Ascending aorta (tissue), 2 donors: ENCODE data around the gene TMEM263. TPM values are rescaled to one million over a fixed set of nuclear protein-coding genes. Genes with fewer than 3 reads are reported as not detected.
"Not testable (repeated sequence)": the region's sequence is repeated elsewhere in the genome, so short reads cannot be mapped to it uniquely, and the experiment has no call there.

ENCODE experiments used
- DNase-seq, 2 donors: peaks; one replicate each; pipeline ENCODE4 v3.0.0-alpha.2; 2019; ENCODE audit warnings: low spot score in 2 of 2
- H3K27ac ChIP-seq, 2 donors: fragments of 200-600 bp; sonication (generic); one replicate each; pipeline ENCODE4 v1.5.1; 2016 to 2017; ENCODE audit warnings: mild to moderate bottlenecking in 1 of 2
- H3K27me3 ChIP-seq: fragments of 200-600 bp; sonication (generic); one replicate; pipeline ENCODE4 v1.5.1; 2017
- H3K36me3 ChIP-seq, 2 donors: fragments of 200-600 bp; sonication (generic); one replicate each; pipeline ENCODE4 v1.5.1; 2016
- H3K4me1 ChIP-seq, 2 donors: fragments of 200-600 bp; sonication (generic); one replicate each; pipeline ENCODE4 v1.5.1; 2016 to 2017; ENCODE audit warnings: mild to moderate bottlenecking in 1 of 2
- H3K4me3 ChIP-seq, 2 donors: fragments of 200-600 bp; sonication (generic); one replicate each; pipeline ENCODE4 v1.5.1; 2016 to 2017; ENCODE audit warnings: mild to moderate bottlenecking in 1 of 2
- H3K9me3 ChIP-seq, 2 donors: fragments of 200-600 bp; sonication (generic); one replicate each; pipeline ENCODE4 v1.5.1; 2016
- intact Hi-C: fragments of 100-400 bp; cut with DNase I; formaldehyde crosslinking; loops from one replicate; pipeline ENCODE4 v1.15.1; 2023
- total RNA-seq: library from RNA; depleted of rRNA; stranded (reverse); fragments of >200 nt; gene quantifications from one replicate; pipeline ENCODE4 v1.1.0, GENCODE V29; 2016
- TF ChIP-seq, protein P1 (sequence below), 3 experiments: fragments of 200-600 bp in 2 of 3; fragments of 450-650 bp in 1 of 3; sonication (generic) in 2 of 3; IDR thresholded peaks; one replicate each; pipeline ENCODE4 v1.5.1; 2016 to 2019; ENCODE audit warnings: antibody characterized with exemption in 3 of 3, mild to moderate bottlenecking in 1 of 3, moderate library complexity in 1 of 3

TMEM263 gene
- total RNA-seq, 1 donor from 2014 or later = 27.0 TPM

DNA sequence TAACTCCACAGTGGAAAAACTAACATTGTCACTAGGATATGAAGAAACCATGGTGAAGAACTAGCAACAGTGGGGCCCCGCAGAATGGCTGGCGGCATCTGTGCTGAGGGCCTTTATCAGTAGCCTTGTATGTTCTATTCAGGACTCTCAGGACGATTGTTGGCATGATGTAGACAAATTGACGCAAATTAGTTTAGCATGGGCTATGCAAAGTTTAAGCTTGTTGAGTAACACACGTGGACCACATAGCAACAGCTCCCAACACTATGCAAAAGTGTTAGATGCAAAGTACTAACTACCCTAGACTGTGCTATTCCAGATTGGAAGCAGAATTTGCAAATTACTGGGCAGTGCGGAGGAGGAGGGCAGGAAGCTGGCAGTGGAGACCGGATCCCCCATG is 38.2 kb upstream of the TMEM263 start:
- no peaks in the 10 kb centered on the region for H3K36me3 ChIP-seq
- no peaks in the 10 kb centered on the region for H3K9me3 ChIP-seq
- TF ChIP-seq, protein P1, sequence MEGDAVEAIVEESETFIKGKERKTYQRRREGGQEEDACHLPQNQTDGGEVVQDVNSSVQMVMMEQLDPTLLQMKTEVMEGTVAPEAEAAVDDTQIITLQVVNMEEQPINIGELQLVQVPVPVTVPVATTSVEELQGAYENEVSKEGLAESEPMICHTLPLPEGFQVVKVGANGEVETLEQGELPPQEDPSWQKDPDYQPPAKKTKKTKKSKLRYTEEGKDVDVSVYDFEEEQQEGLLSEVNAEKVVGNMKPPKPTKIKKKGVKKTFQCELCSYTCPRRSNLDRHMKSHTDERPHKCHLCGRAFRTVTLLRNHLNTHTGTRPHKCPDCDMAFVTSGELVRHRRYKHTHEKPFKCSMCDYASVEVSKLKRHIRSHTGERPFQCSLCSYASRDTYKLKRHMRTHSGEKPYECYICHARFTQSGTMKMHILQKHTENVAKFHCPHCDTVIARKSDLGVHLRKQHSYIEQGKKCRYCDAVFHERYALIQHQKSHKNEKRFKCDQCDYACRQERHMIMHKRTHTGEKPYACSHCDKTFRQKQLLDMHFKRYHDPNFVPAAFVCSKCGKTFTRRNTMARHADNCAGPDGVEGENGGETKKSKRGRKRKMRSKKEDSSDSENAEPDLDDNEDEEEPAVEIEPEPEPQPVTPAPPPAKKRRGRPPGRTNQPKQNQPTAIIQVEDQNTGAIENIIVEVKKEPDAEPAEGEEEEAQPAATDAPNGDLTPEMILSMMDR (IDR thresholded peaks at IDR 0.05) = no peak
- H3K27ac ChIP-seq = no peak overlapping the region
- H3K4me1 ChIP-seq = no peaks in the 10 kb centered on the region
- no peaks in the 10 kb centered on the region for H3K27me3 ChIP-seq
- intact Hi-C loops = loop anchor here (10.0 kb wide), 1 partner anchor 183 kb away; no protein-coding TSS in a partner anchor
- no peak for DNase-seq
- no peak overlapping the region for H3K4me3 ChIP-seq

DNA sequence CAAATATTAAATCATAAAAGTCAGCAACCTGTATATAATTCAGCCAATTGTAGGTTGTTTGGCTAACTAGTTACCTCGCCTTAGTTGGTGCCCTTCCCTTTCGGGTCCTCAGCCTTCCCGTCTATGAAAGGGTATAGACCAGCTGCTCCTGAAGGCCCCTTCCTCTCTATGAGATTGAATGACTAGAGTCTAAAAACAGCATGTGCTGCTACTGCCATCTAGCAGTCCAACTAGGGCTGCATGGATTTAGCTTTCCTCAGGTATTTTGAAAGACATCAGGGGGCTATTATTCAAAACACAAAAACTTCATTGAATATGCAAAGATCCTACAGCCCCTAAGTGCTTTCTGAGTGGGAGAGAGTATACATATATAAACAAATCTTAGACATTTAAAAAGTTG is 37.0 kb upstream of the TMEM263 start:
- TF ChIP-seq, protein P1 (IDR thresholded peaks at IDR 0.05) = no peak
- Histone ChIP-seq H3K27me3 (no peaks in the 10 kb centered on the region), H3K4me1 (no peaks in the 10 kb centered on the region), H3K27ac (no peak overlapping the region), H3K4me3 (no peak overlapping the region), H3K36me3 (no peaks in the 10 kb centered on the region), H3K9me3 (no peaks in the 10 kb centered on the region)
- intact Hi-C loops = loop anchor here (10.0 kb wide), 1 partner anchor 184 kb away; no protein-coding TSS in a partner anchor
- DNase-seq = no peak

- TF ChIP-seq, protein P1 (IDR thresholded peaks at IDR 0.05) = peak; percentile 72 to 80 (median 74)
- no peaks in the 10 kb centered on the region for H3K27me3 ChIP-seq
- DNase-seq = no peak
- no peak overlapping the region for H3K27ac ChIP-seq
- H3K9me3 ChIP-seq = no peaks in the 10 kb centered on the region
- H3K4me3 ChIP-seq = no peak overlapping the region
- intact Hi-C loops = loop anchor here (2.0 to 10.0 kb wide), 2 partner anchors 185 to 533 kb away; no protein-coding TSS in a partner anchor
- no peaks in the 10 kb centered on the region for H3K4me1 ChIP-seq
- H3K36me3 ChIP-seq = no peaks in the 10 kb centered on the region
Measured at GRCh38 chr12:106919910-106920544, 35.7 kb upstream of the TMEM263 start.

DNA sequence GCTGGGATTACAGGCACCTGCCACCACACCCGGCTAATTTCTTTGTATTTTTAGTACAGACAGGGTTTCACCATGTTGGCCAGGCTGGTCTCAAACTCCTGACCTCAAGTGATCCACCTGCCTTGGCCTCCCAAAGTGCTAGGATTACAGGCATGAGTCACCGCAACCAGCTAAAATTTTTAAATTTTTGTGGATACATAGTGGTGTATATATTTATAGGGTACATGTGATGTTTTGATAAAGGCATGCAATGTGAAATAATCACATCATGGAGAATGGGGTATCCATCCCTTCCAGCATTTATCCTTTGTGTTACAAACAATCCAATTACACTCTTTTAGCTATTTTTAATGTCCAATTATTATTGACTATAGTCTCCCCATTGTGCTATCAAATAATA is 33.7 kb upstream of the TMEM263 start:
- not testable (repeated sequence) for H3K27ac ChIP-seq, H3K4me1 ChIP-seq, H3K27me3 ChIP-seq, H3K4me3 ChIP-seq, H3K36me3 ChIP-seq, H3K9me3 ChIP-seq, DNase-seq
- intact Hi-C loops = loop anchor here (2.0 kb wide), 1 partner anchor 535 kb away; no protein-coding TSS in a partner anchor

DNA sequence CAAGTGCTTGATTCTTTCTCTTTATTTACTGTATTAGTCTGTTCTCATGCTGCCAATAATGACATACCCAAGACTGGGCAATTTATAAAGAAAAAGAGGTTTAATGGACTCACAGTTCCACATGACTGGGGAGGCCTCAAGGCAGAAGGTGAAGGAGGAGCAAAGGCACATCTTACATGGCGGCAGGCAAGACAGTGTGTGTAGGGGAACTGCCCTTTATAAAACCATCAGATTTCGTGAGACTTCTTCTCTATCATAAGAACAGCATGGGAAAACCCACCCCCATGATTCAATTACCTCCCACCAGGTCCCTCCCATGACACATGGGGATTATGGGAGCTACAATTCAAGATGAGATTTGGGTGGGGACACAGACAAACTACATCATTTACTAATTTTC is 32.1 kb upstream of the TMEM263 start:
- intact Hi-C loops, H3K9me3 ChIP-seq, H3K4me1 ChIP-seq, H3K4me3 ChIP-seq, H3K27ac ChIP-seq, H3K27me3 ChIP-seq, H3K36me3 ChIP-seq, DNase-seq: not testable (repeated sequence)

GRCh38 chr12:106924268-106924861 is 31.3 kb upstream of the TMEM263 start:
- intact Hi-C loops = no loop called here
- no peaks in the 10 kb centered on the region for H3K36me3 ChIP-seq
- no peaks in the 10 kb centered on the region for H3K9me3 ChIP-seq
- no peak for DNase-seq
- no peak overlapping the region for H3K27ac ChIP-seq
- H3K27me3 ChIP-seq = no peaks in the 10 kb centered on the region
- H3K4me1 ChIP-seq = no peaks in the 10 kb centered on the region
- H3K4me3 ChIP-seq = no peak overlapping the region
- TF ChIP-seq, protein P1 (IDR thresholded peaks at IDR 0.05) = no peak
